NCI-H69 (cell line): Measurements from ENCODE around the gene FBXL3.
"Not testable (repeated sequence)": the region's sequence is repeated elsewhere in the genome, so short reads cannot be mapped to it uniquely, and the experiment has no call there.

Experiments used
- DNase-seq: peaks from one replicate; lab custom pipeline; 2025; lab: John Stamatoyannopoulos, UW

FBXL3 gene

DNA sequence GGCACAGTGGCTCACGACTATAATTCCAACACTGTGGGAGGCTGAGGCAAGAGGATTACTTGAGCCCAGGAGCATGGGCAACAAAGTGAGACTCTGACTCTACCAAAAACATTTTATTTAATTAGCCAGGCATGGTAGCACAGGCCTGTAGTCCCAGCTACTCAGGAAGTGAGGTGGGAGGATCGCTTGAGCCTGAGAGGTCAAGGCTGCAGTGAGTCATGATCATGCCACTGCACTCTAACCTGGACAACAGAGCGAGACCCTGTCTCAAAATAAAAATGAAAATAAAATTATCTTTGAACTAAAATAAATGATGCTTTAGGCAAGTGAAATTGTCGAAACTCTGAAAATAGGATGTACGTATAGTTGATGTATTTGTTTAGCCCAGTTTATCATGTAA lies 43.3 kb downstream of the FBXL3 start:
- no peak for DNase-seq

DNA sequence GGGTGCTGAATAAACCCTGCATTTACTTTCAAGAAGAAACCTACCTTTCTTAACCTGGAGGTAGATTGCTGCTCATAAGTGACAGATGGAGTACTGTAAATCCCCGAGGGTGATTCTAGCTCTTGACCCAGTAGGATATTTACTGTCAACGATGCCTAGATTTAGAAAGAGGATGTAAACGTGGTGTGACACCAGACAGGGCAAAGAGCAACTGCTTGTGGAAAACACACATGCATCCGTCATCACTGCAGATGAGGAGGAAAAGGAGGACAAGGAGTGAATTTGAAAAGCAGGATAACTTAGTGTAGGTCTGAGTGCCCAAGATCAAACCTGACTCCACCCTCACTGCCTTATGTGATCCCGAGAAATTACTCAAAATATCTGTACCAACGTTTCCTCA lies 44.9 kb downstream of the FBXL3 start:
- DNase-seq, result peak; percentile 32

DNA sequence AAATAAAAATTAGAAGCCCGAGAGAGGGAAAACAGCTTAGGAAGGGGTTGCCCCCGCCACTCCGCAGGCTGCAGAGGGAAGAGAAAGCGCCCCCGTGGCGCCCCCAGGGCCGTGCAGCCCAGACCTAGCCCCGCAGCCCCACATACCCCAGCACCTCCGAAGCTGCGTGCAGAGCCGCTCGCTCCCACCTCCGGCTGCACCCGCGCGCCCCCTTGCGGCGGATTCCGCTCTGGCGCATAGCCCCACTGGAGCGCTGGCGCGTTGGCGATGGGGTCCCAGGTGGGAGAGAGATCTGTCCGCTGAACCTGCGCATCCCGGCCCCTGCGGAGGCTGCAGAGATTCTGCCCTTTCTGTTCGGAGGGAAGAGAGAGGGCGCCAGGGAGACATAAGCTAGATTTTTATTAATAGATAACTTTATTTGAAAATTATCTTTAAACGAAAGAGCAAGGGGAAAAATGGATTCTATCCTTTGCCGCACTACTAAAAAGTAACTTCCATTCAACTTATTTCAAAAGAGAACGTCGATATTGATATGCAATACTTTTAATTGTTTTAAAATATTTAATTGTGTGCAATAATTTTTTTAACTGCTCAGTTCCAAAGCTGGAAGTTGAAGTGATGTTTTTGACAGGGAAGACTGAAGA lies 46.8 kb downstream of the FBXL3 start:
- peak; percentile 77 for DNase-seq

DNA sequence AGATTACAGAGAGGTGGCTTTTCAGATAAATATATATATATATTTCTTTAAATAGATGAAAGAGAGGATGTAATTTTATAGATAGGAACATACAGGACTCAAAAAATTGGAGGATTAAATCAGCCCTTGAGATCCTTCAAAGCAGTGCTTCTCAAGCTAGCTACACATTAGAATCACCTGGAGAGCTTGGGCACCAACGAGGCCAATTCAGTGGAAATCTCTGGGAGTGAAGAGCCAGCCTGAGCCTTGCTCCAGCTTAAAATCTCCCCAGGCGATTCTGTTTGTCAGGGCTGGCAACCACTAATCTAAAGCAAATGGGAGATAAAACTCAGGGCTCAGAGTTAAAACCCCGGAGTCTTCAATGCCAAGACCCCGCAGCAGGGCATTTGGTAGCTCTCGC lies 50.0 kb downstream of the FBXL3 start:
- DNase-seq, result no peak

DNA sequence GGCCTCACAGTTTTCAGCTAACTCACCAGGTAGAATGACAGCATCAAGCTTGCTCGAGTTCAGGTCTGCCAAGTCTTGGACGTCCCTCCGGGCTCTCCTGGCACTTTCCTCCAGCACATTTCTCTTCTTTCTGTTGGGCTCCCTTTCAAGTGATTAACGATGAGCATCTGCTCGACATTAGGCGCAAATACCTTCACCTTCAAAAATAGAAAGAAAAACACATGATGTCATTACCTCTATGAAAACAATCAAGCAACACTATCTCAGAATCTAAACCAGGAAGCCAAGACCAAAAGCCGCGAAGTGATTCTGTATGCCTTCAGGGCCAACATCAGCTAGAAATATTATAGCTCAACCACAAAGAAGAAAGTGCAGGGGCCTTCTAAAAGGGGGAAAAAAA lies 50.5 kb downstream of the FBXL3 start:
- DNase-seq, result peak; percentile 71

DNA sequence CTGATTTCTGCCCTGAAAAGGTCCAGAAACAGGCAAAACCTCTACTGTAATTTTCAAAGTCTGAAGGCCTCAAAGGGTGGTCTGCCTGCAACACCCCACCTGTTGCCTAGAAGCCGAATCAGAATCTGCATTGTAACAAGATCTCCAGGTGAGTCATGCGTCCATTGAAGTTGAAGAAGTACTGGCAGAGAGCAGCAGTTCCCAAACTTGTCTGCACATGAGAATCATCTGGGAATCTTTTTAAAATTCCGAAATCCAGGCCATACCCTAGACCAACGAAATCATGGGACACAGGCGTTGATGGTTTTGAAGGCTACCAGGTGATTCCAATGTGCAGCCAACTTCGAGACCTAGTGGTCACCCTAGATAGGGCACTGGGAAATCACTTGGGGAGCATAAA lies 51.1 kb downstream of the FBXL3 start:
- no peak for DNase-seq

DNA sequence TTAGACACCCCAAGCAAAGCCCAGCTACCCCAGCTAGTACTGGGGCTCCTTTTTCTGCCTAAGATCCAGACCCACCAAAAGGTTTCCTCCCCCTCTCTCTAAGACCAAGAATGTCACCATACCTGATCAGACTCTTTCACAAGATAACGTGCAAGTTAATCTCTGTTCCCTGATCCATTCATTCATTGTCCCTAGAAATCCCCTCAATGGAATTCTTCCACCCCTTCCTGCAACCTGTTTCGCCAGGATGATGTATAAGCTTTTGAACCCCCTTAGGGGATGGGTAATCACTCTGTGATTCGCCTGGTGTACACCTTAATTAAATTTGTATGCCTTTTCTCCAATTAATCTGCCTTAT lies 52.4 kb downstream of the FBXL3 start:
- no peak for DNase-seq

DNA sequence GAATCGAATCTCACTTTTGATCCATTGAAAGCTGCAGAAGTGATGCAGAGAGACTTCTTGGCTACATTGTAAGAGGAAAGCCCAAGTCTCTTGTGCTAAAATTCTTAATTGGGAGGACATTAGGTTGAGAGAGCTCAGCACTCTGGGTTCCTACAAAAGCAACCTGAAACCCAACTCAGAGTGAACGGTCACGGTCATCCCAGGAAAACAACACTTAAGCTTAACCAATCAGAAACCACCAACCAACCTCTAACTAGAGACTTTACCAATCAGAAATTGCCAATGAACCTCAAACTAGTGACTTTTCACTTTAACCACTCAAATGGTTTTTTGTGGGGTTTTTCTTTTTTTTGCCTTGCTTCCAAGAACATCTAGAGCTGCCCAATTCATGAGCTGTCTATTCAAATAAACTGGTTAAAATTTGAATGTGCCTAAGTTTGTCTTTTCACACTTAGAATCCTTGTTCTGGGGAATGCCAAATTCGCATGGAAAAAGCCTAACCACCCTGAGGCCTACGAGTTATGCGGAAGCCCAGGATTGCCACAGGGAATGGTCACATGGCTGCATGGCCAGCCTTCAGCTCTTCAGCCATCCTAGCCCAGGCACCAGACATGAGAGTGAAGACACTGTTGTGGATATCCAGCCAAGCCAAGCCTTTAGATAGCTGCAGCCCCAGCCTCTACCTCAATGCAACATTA lies 52.9 kb downstream of the FBXL3 start:
- no peak for DNase-seq

DNA sequence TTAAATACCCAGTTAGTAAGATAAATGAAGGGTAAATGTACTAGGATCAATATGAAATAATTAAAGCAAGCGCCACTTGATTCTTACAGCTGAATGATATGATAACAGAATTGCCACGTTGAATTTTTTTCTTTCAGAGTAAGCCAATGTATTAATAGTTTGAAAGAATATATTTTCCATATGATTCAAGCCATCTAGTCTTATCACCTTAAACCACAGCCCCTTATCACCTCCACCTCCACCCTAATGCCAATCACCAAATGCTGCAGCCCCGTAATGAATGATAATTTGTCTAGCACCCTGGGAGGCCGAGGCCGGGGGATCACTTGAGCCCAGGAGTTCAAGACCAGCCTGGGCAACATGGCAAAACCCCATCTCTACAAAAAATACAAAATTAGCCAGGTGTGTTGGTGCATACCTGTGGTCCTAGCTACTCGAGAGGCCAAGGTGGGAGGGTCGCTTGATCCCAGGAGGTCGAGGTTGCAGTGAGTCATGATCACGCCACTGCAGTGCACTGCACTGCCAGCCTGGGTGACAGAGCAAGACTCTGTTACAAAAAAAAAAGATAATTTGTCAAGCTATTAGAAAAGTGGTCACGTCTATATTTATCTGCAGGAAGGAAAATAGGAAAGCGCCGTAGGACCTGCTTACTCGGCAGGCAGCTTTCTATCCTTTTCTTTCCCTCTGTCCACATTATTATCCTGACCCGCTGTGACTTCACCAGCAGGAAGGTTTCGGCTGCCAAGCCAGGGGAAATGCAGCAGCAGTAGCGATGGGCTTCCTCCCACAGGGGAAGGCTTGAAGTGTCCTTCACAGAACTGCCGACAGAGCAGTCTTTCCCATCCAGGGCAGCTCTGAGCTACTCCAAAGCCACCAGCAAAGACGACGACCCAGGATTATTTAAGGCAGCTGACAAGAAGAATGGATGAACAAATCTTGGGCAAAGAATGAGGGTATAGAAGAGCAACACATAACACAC lies 54.8 kb downstream of the FBXL3 start:
- DNase-seq, result peak; percentile 58

DNA sequence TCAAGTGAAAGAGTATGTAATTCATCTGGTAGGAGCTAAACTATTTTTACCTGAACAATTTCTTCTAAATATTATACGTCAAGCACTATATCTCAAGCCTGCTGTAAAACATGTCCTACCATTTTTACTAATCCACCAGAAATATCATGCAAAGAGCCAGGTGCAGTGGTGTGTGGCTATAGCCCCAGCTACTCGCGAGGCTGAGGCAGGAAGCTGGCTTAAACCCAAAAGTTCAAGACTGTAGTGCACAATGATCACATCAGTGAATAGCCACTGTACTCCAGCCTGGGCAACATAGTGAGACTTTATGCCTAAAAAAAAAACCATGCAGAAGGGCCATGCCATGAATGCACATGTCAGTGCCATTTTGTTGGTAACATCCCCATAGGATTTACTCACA lies 55.7 kb downstream of the FBXL3 start:
- peak; percentile 11 for DNase-seq

DNA sequence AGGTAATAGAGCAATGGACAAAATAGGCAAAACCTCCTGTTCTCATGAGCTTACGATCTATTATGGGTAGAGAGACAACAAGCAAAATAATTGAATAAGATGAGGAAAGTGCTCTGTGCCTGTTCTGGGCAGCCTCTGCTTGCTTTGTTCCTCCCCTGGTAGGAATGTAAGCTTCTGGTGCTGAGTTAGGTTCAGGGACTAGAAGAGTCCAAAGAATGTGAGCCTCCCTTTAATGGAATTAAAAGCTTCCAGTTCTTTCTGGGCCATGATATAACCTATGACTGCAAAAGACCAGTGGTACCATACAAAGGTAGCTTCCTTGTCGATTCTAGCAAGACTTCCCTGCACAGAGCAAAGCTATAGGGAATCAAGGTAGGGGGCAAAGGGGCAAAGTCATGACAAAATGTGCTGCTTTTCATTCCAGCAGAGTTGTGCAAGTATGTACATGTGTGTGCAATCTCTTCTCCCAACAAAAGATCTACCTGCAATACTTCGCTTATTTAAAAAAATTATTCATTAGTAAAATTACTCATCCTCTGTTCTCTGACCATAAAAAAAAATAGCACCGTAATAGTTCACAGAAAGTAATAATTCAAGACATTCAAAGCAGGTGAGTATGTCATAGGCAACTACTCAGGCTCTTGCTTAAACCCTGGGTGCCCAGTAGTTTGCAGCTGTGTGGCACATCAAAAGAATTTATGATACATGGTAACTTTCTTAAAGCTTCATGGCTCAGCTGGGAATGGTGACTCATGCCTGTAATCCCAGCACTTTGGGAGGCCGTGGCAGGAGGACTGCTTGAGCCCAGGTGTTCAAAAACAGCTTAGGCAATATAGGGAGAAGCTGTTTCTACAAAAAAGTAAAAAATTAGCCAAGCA lies 57.2 kb downstream of the FBXL3 start:
- no peak for DNase-seq

DNA sequence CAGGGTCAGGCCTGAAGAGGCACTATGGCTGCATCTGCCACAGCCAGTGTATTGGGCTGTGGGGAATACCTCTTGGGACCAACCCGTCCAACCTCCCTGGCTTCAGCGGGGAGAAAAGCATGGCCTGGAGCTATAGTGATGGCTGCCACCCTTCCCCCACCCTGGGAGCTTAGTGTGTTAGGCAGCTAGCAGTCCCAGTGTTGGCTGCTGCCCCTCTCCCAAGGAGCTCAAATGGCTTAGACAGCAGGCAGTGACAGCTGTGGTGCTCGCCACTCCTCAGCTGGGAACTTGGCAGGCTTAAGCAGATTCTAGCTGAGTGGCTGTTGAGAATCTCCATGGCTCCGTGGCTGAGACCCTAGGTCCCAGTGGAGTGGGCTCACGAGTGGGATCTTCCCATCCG lies 58.9 kb downstream of the FBXL3 start:
- DNase-seq, result peak; percentile 47

DNA sequence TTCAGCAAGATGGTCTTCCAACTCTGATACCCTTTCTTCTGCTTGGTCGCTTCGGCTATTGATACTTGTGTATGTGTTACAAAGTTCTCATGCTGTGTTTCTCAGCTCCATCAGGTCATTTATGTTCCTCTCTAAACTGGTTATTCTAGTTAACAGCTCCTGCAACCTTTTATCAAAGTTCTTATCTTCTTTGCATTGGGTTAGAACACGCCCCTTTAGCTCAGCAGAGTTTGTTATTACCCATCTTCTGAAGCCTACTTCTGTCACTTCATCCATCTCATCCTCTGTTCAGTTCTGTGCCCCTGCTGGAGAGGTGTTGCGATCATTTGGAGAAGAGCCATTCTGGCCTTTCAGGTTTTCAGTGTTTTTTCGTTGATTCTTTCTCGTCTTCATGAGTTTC lies 59.9 kb downstream of the FBXL3 start:
- no peak for DNase-seq

DNA sequence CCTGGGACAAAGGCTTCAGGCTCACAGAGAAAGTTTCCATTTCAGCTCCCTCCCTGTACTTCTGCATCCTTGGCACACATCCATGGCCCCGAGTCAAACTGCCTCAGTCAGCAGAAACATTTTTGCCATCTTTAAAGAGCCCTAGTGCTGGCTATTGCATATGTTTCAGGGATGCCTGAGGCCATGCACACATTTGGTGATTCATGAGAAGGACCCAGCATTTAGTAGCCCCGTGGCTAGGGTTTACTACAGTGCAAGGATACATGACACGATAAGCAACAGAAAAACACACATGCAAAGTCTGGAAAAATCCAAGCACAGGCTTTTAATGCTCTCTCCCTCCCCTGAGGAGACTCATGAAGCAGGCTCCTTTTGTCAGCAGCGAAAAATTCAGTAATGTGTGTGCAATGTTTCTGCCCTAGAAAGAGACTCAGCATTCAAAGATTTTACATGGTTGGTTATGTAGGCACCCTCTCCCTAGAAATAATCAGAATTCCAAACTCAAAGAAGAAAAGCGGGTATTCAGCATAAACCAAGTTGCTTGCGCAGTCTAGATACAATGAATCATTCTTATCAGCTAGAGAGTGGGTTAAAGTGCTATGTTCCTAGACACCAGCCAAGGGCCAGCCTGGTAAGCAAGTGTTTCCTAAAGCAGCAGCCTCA lies 61.1 kb downstream of the FBXL3 start:
- DNase-seq, result peak; percentile 45

DNA sequence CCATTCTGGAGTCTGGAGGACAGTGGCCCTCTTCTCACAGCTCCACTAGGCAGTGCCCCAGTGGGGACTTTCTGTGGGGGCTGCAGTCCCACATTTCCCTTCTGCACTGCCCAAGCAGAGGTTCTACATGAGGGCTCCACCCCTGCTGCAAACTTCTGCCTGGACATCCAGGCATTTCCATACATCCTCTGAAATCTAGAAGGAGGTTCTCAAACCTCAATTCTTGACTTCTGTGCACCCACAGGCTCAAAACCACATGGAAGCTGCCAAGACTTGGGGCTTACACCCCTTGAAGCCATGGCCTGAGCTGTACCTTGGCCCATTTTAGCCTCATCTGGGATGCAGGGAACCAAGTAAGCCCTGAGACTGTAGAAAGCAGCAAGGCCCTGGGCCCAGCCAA lies 67.2 kb downstream of the FBXL3 start:
- not testable (repeated sequence) for DNase-seq

DNA sequence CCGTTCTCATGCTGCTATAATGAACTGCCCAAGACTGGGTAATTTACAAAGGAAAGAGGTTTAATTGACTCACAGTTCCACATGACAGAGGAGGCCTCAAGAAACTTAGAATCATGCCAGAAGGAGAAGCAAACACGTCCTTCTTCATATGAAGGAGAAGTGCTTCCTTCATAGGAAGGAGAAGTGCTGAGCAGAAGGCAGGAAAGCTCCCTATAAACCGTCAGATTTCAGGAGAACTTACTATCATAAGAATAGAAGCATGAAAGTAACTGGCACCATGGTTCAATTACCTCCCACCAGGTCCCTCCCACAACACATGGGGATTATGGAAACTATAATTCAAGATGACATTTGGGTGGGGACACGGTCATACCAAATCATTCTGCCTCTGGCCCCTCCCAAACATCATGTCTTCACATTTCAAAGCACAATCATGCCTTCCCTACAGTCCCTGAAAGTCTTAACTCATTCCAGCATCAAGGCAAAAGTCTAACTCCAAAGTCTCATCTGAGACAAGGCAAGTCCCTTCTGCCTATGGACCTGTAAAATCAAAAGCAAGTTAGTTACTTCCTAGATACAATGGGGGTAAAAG lies 68.0 kb downstream of the FBXL3 start:
- DNase-seq, result no peak

DNA sequence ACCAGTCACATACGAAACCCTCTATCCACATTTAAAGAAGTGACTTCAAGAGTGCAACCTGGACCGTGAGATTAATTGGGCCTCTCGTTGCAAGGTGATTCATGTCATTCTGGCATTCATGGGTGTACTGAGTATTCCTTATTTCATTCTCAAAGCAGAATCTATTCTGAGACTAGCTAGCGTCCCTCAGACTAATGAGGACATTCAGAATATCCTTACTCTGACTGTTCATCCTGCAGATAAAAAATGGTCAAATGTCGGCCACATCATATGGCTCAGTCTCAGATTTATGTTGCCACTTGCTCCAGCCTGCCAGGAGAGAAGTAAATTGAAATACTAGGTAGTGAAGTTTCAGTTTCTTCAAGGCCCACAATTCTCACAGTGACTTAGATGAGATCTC lies 71.3 kb downstream of the FBXL3 start:
- no peak for DNase-seq
